ENCODE measurements around the gene ZNF225.
"Not testable (repeated sequence)": the region's sequence is repeated elsewhere in the genome, so short reads cannot be mapped to it uniquely, and the experiment has no call there.

Gene ZNF225

DNA sequence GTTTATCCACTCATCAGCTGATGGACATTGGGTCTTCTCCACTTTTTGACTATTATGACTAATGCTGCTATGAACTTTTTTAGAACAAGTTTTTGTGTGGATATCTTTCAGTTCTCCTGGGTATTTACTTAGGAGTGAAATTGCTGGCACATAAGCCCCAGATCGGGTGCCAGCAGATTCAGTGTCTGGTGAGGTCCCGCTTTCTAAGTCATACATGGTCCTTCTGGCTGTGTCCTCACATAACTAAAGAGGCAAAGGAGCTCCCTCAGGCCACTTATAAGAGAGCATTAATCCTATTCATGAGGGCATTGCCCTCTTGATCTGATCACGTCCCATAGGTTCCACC lies 51.1 kb downstream of the ZNF225 start:
- no peak for DNase-seq

DNA sequence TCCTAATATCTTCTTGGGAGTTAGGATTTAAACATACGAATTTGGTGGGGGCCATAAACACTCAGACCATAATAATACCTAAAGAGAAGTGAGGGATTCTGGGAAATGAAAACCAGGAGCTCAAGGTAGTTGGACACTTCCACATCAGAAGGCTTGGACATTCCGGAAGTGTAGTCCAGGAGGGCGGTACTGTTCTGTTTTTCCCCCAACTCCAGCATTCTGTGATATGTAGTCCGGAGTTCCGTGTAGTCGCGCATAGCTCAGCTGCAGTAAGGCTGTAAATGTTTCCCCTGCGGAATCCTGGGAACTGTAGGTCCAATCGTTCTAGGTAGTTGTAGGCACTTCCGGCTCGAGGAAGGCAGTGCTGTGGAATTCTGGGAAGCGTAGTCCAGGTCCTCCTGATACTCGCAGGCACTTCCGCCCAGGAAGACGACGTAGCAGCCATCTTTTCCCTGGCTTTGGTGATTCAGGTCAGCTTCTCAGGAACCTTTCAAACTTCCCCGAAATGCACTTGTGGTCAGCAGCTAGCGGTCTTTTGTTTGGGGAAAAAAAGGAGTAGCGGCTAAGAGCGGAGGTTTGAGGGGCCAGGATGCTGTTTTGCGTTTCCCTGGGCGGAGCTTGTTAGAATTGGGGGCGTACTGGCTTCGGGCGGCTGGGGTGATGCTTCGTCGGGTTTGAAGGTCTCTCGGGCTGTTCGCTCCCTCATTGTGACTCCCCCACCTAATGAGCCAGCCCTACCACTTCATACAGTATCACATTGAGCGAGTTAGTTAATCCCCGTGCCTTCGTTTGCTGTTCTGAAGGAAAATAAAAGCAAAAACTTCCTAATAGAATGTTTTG lies 51.7 kb downstream of the ZNF225 start, which contains the start of gene ZNF226:
ZNF226 (plus strand) TSS at position 428 of the 840 bp plus-strand sequence. CDS start 4,981 bp downstream, outside the sequence.
- DNase-seq: peak; percentile 98

DNA sequence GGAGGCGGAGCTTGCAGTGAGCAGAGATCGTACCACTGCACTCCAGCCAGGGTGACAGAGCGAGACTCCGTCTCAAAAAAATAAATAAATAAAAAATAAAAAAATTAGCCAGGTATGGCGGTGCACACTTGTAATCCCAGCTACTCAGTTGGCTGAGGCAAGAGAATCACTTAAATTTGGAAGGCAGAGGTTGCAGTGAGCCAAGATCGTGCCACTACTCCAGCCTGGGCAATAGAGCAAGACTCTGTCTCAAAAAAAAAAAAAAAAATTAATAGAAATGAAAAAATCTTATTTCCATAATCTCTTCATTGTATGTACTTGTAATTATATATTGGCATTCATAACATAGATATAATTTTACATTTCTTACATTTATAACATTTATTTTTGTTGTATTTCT lies 57.5 kb downstream of the ZNF225 start:
- DNase-seq: not testable (repeated sequence)

DNA sequence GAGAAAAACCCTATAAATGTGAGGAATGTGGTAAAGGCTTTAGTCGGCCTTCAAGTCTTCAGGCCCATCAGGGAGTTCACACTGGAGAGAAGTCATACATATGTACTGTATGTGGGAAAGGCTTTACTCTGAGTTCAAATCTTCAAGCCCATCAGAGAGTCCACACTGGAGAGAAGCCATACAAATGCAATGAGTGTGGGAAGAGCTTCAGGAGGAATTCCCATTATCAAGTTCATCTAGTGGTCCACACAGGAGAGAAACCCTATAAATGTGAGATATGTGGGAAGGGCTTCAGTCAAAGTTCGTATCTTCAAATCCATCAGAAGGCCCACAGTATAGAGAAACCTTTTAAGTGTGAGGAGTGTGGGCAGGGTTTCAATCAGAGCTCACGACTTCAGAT lies 63.4 kb downstream of the ZNF225 start:
- DNase-seq: no peak

DNA sequence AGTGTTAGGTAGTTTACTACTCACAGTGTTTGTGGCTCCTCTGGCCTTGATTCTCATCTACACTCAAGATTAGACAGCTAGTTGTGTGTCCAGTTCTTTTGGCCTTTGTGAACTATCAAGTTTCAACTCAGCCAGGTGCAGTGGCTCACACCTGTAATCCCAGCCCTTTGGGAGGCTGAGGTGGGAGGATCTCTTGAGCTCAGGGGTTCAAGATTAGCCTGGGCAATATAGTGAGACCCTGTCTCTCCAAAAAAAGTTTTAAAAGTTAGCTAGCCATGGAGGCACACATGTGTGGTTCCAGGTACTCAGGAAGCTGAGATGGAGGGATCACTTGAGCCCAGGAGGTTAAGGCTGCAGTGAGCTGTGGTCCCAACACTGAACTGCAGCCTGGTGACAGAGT lies 67.8 kb downstream of the ZNF225 start:
- DNase-seq: no peak

DNA sequence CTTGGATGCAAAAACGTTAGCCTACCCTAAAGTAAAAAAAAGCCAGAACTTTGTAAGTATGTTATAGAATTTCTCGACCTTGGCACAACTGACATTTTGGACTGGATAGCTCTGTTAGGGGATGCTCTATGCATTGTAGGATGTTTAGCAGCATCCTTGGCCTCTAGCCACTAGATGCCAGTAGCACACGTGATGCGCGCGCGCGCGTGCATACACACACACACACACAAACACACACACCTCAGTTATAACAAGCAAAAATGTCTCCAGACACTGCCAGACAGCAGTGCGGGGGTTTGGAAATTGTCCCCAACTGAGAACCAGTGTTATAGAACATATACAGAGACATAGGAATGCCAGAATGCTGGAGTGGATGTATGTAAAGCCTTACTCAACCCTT lies 68.9 kb downstream of the ZNF225 start:
- DNase-seq: no peak
